Nephron (organoid): ENCODE measurements around the gene VAT1.
"Not testable (repeated sequence)": the region's sequence is repeated elsewhere in the genome, so short reads cannot be mapped to it uniquely, and the experiment has no call there.

Experiments used
- H3K27ac Mint-ChIP-seq, 3 experiments: 2 replicates each; pipeline ENCODE4 v1.8.0; 2020; ENCODE audit warnings: mixed read lengths in 3 of 3, mild to moderate bottlenecking in 2 of 3, moderate library complexity in 1 of 3
- H3K27me3 Mint-ChIP-seq: 2 replicates; pipeline ENCODE4 v1.8.0; 2021; ENCODE audit warnings: low read depth, mild to moderate bottlenecking, moderate library complexity, mixed read lengths
- H3K36me3 Mint-ChIP-seq: 2 replicates; pipeline ENCODE4 v1.8.0; 2020; ENCODE audit warnings: low read depth, mixed read lengths
- H3K4me1 Mint-ChIP-seq: 2 replicates; pipeline ENCODE4 v1.8.0; 2020; ENCODE audit warnings: mixed read lengths
- H3K4me3 Mint-ChIP-seq, 3 experiments: 2 replicates each; pipeline ENCODE4 v1.8.0; 2020; ENCODE audit warnings: mild to moderate bottlenecking in 3 of 3, mixed read lengths in 3 of 3, moderate library complexity in 2 of 3
- H3K9me3 Mint-ChIP-seq: 2 replicates; pipeline ENCODE4 v1.8.0; 2020; ENCODE audit warnings: mixed read lengths
- CTCF ChIP-seq, 3 experiments: fragments of 200-600 bp; sonication (generic); IDR thresholded peaks; one replicate each; pipeline ENCODE4 v1.5.0; 2021; ENCODE audit warnings: antibody characterized with exemption in 3 of 3; ENCODE audit not compliant: unreplicated experiment in 3 of 3

VAT1 gene

GRCh38 chr17:42985225-42985624 is 37.0 kb downstream of the VAT1 start:
- Mint-ChIP-seq H3K27ac (no peak overlapping the region), H3K4me3 (no peak overlapping the region), H3K9me3 (no peaks in the 10 kb centered on the region), H3K4me1 (peaks cover 14% of the 10 kb centered on the region), H3K36me3 (peaks cover 49% of the 10 kb centered on the region), H3K27me3 (no peaks in the 10 kb centered on the region)
- no peak for TF ChIP-seq CTCF (IDR thresholded peaks at IDR 0.05; ENCODE audit: unreplicated experiment in 3 of 3)

GRCh38 chr17:42982266-42982665 is 39.9 kb downstream of the VAT1 start:
- TF ChIP-seq CTCF (IDR thresholded peaks at IDR 0.05; ENCODE audit: unreplicated experiment in 3 of 3) = no peak
- Mint-ChIP-seq H3K27me3 (no peaks in the 10 kb centered on the region), H3K27ac (no peak overlapping the region), H3K9me3 (no peaks in the 10 kb centered on the region), H3K36me3 (peaks cover 23% of the 10 kb centered on the region), H3K4me3 (peak overlapping the region; percentile 92 to 95 (median 95)), H3K4me1 (peaks cover 25% of the 10 kb centered on the region)

GRCh38 chr17:42980766-42981397 is 41.3 kb downstream of the VAT1 start:
- TF ChIP-seq CTCF (IDR thresholded peaks at IDR 0.05; ENCODE audit: unreplicated experiment in 3 of 3) = peak in 2 of 3 experiments; percentile 16 to 35
- peaks cover 17% of the 10 kb centered on the region for H3K36me3 Mint-ChIP-seq

GRCh38 chr17:42980274-42980765 is 41.9 kb downstream of the VAT1 start, which contains the start of gene RUNDC1:
RUNDC1 (plus strand) TSS chr17:42980565; CDS start chr17:42980577, 12 bp downstream.
- no peaks in the 10 kb centered on the region for H3K27me3 Mint-ChIP-seq
- H3K4me3 Mint-ChIP-seq = peak within 1 kb of the TSS; percentile 95 to 98 (median 97)
- H3K9me3 Mint-ChIP-seq = no peaks in the 10 kb centered on the region
- no peak for TF ChIP-seq CTCF (IDR thresholded peaks at IDR 0.05; ENCODE audit: unreplicated experiment in 3 of 3)
- peak within 1 kb of the TSS; percentile 78 to 89 (median 83) for H3K27ac Mint-ChIP-seq
- peaks cover 25% of the 10 kb centered on the region for H3K4me1 Mint-ChIP-seq
- H3K36me3 Mint-ChIP-seq = peaks cover 11% of the 10 kb centered on the region

More at GRCh38 chr17:42980766-42981397, 41.3 kb downstream of the VAT1 start:
- H3K9me3 Mint-ChIP-seq = no peaks in the 10 kb centered on the region
- peak overlapping the region; percentile 92 to 95 (median 95) for H3K4me3 Mint-ChIP-seq
- no peaks in the 10 kb centered on the region for H3K27me3 Mint-ChIP-seq
- H3K4me1 Mint-ChIP-seq = peaks cover 25% of the 10 kb centered on the region
- H3K27ac Mint-ChIP-seq = peak overlapping the region; percentile 67 to 89 (median 78)

GRCh38 chr17:42979511-42980273 is 42.5 kb downstream of the VAT1 start, which contains the start of gene PTGES3L:
PTGES3L (minus strand) TSS chr17:42980080; CDS start chr17:42980053, 27 bp downstream.
- Mint-ChIP-seq H3K27ac (peak within 1 kb of the TSS; percentile 78 to 89 (median 83)), H3K9me3 (no peaks in the 10 kb centered on the region), H3K27me3 (no peaks in the 10 kb centered on the region), H3K4me3 (peak within 1 kb of the TSS; percentile 95 to 98 (median 97)), H3K4me1 (peaks cover 25% of the 10 kb centered on the region), H3K36me3 (peaks cover 8% of the 10 kb centered on the region)
- no peak for TF ChIP-seq CTCF (IDR thresholded peaks at IDR 0.05; ENCODE audit: unreplicated experiment in 3 of 3)

GRCh38 chr17:42975701-42976100 is 46.5 kb downstream of the VAT1 start:
- H3K27me3 Mint-ChIP-seq, H3K27ac Mint-ChIP-seq, H3K9me3 Mint-ChIP-seq, H3K36me3 Mint-ChIP-seq: not testable (repeated sequence)
- peaks cover 14% of the 10 kb centered on the region for H3K4me1 Mint-ChIP-seq
- peak overlapping the region in 1 of 3 experiments; percentile 24 for H3K4me3 Mint-ChIP-seq
